Measurements from ENCODE around the gene COX4I1. TPM values are rescaled to one million over a fixed set of nuclear protein-coding genes. Genes with fewer than 3 reads are reported as not detected.

The COX4I1 gene
- total RNA-seq, 3 donors from 2014 or later: 355 to 425 (median 400) TPM

DNA sequence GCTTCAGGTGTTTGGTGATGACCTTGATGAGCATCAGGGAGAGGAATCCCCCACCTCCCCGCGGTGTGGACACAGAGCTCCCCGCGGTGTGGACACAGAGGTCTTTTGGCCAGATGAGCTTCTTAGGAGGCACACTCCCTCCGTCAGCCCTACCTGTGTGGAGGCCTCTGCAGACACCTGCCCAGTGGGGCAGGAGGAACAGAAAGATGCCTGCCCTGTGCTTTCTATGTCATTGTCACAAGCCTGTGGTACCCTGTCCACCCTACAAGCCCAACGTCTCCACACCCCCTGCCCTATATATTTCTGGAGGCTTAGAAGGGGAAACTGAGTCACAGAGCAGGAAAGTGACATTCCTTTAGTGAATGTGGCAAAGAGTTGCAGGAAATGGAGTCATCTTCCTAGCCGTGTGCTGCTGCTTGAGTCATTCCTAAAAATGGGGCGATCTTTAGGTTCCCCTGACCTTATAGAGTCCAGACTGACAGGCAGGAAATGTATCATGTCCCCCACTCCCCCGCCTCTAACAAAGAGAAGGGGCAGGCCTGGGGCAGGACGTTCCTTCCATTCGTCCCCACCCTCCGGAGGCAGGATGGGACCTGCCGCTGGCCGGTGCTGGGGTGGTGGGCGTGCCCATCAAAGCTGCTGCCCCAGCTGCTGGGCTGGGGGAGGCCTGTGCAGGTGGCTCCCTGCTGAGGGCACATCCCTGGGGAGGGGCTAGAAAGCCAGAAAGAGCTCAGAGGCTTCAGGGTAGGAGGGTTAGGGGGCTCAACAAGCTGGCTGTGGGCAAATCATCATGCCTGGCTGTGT lies 47.6 kb upstream of the COX4I1 start:
- intact Hi-C loops (cut with DNase I; ENCODE audit: low total_unique reads): no loop called here
- Histone ChIP-seq H3K4me1 (peaks cover 15 to 19% of the 10 kb centered on the region in 2 donors), H3K9me3 (no peaks in the 10 kb centered on the region), H3K27me3 (no peaks in the 10 kb centered on the region), H3K4me3 (peak overlapping the region in 1 of 3 donors; percentile 84), H3K27ac (peak overlapping the region; percentile 57 to 69), H3K36me3 (no peaks in the 10 kb centered on the region)
- DNase-seq (ENCODE audit: low spot score in 2 of 2): no peak
- TF ChIP-seq, protein P1, sequence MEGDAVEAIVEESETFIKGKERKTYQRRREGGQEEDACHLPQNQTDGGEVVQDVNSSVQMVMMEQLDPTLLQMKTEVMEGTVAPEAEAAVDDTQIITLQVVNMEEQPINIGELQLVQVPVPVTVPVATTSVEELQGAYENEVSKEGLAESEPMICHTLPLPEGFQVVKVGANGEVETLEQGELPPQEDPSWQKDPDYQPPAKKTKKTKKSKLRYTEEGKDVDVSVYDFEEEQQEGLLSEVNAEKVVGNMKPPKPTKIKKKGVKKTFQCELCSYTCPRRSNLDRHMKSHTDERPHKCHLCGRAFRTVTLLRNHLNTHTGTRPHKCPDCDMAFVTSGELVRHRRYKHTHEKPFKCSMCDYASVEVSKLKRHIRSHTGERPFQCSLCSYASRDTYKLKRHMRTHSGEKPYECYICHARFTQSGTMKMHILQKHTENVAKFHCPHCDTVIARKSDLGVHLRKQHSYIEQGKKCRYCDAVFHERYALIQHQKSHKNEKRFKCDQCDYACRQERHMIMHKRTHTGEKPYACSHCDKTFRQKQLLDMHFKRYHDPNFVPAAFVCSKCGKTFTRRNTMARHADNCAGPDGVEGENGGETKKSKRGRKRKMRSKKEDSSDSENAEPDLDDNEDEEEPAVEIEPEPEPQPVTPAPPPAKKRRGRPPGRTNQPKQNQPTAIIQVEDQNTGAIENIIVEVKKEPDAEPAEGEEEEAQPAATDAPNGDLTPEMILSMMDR (IDR thresholded peaks at IDR 0.05): no peak
- no peak for TF ChIP-seq POLR2AphosphoS5 (IDR thresholded peaks at IDR 0.05)
- no peak for TF ChIP-seq POLR2A (IDR thresholded peaks at IDR 0.05)

DNA sequence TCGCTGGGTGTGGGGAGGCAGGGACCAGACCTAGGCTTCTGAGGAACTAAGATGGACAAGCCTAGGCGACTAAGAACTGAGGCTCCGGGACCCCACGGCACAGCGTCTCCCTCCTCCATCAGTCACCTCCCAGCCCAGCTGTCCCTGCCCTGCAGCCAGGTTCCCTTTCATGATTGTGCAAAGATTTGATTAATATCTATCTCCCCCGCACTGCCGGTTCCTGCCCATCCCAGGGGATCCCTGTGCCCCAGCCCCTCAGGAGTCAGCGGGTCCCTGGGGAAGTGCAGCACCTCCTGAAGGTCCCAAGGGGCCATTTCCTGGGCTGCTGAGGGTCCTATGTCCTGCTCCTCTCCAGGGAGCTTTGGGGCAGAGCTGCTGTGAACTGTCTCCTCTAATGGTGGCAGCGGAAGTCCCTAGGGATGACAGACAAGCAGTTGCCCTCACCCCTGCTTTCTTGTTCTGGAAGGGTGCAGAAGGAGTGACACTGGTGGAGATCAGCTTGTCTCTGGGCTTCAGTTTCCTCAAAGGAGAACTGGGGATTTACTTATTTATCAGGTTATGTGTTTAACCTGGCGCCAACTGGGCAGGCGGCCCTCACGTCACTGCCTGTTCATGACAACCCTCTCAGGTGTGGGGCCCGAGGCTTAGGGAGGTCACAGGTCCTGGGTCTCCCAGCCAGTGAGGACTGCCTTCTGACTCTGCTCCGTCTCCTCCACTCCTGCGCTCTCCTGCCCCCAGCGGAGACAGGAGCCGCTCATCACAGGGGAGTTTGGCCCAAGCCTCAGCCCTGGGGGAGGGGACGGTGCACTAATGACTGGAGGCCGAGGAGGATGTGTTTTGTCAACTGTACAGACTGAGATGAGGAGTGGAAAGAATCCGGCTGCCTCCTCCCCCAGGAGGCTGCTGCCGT lies 46.7 kb upstream of the COX4I1 start:
- intact Hi-C loops (cut with DNase I; ENCODE audit: low total_unique reads): no loop called here
- Histone ChIP-seq H3K36me3 (no peaks in the 10 kb centered on the region), H3K27ac (peak overlapping the region; percentile 57 to 69), H3K4me3 (no peak overlapping the region), H3K4me1 (peaks cover 15 to 19% of the 10 kb centered on the region in 2 donors), H3K27me3 (no peaks in the 10 kb centered on the region), H3K9me3 (no peaks in the 10 kb centered on the region)
- TF ChIP-seq POLR2A (IDR thresholded peaks at IDR 0.05) (no peak), POLR2AphosphoS5 (IDR thresholded peaks at IDR 0.05) (no peak)
- TF ChIP-seq, protein P1 (IDR thresholded peaks at IDR 0.05): peak in 1 of 3 donors; percentile 39
- DNase-seq (ENCODE audit: low spot score in 2 of 2): peak; percentile 64 to 87

DNA sequence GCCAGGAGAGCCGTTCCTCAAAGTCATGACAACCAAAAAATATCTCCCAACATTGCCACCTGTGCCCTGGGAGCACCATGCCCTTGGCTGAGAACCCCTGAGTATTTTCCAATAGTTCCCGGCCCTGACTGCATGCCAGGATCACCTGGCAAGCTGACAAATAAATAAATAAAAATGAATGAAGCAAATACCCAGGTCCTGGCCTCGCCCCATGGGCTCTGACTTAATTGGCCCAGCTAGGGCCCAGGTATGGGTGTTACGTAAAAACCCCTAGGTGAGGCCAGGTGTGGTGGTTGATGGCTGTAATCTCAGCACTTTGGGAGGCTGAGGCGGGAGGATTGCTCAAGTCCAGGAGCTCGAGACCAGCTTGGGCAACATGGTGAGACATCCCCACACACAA lies 45.9 kb upstream of the COX4I1 start:
- Histone ChIP-seq H3K27ac (peak overlapping the region; percentile 57 to 69), H3K4me1 (peaks cover 15 to 19% of the 10 kb centered on the region in 2 donors), H3K4me3 (no peak overlapping the region), H3K27me3 (no peaks in the 10 kb centered on the region), H3K36me3 (no peaks in the 10 kb centered on the region), H3K9me3 (no peaks in the 10 kb centered on the region)
- TF ChIP-seq POLR2AphosphoS5 (IDR thresholded peaks at IDR 0.05): no peak
- TF ChIP-seq, protein P1 (IDR thresholded peaks at IDR 0.05): no peak
- TF ChIP-seq POLR2A (IDR thresholded peaks at IDR 0.05): no peak
- intact Hi-C loops (cut with DNase I; ENCODE audit: low total_unique reads): no loop called here
- peak in 1 of 2 donors; percentile 47 for DNase-seq (ENCODE audit: low spot score in 2 of 2)

DNA sequence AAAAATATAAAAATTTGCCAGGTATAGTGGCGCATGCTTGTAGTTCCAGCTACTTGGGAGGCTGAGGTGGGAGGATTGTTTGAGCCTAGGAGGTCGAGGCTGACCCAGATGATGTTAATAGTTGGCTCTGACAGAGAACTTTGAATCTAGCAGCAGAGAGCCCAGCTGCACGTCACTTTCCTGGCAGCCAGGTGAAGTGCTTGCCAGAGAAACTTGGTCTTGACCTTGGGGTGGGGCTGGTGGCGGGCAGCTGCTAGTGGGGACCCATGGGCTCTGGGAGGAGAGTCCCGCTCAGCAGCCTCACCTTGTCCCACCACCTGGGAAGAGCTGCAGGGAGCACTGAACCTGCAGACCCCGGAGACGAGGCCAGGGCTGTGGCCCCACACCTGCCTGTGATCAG lies 45.5 kb upstream of the COX4I1 start:
- intact Hi-C loops (cut with DNase I; ENCODE audit: low total_unique reads): no loop called here

More for the DNA sequence above, 45.5 kb upstream of the COX4I1 start:
- no peaks in the 10 kb centered on the region for H3K36me3 ChIP-seq
- H3K27me3 ChIP-seq: no peaks in the 10 kb centered on the region
- TF ChIP-seq, protein P1 (IDR thresholded peaks at IDR 0.05): no peak
- TF ChIP-seq POLR2A (IDR thresholded peaks at IDR 0.05): no peak
- no peak for TF ChIP-seq POLR2AphosphoS5 (IDR thresholded peaks at IDR 0.05)
- no peak overlapping the region for H3K4me3 ChIP-seq
- H3K27ac ChIP-seq: peak overlapping the region; percentile 57 to 69
- no peak for DNase-seq (ENCODE audit: low spot score in 2 of 2)
- H3K4me1 ChIP-seq: peaks cover 15 to 19% of the 10 kb centered on the region in 2 donors
- H3K9me3 ChIP-seq: no peaks in the 10 kb centered on the region
